Measurements from ENCODE around the gene NFYC.
"Not testable (repeated sequence)": the region's sequence is repeated elsewhere in the genome, so short reads cannot be mapped to it uniquely, and the experiment has no call there.

Gene NFYC

DNA sequence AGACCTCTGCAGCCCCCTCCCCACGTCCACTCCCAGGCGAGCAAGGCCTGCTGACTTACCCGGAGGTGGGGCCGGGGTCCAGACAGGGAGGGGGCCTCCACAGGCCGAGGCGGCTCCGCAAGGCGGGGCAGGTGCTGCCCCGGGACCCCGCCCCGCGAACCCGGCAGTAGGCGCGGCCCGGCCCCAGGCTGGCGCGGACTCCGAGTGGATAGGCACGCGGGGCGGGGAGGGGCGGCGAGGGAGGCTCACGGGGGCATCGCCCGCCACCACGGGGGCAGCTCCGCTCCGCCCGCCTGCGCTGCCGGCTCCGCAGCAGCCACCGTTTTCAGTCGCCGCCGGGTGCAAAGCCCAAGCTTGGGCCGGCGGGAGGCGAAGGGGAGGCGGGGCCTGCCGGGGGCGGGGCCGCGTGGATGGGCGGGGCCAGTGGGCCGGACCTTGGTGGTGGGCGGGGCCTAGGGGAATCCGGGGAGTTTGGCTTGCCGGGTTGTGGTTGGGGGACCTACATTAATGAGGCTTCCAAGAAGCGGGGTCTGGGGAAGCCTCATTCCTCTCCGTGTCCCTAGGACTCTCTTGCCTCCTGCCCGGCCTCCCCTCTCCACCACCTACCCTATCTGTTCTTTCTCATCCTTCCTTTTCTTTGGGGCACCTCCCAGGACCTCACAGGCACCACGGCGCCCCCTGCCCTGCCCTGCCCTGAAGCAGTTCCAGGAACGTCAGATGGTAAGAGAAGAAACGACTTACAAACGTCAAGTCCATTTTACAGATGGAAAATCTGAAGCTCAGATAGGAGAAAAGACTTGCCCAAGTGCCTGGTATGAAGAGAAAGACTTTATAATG lies 26.0 kb upstream of the NFYC start, which contains the start of gene RIMS3:
Gene RIMS3, minus strand, starts transcription at position 348 of the 837 bp plus-strand sequence. CDS start 23,757 bp downstream, outside the sequence.
- DNase-seq, result peak; percentile 88

DNA sequence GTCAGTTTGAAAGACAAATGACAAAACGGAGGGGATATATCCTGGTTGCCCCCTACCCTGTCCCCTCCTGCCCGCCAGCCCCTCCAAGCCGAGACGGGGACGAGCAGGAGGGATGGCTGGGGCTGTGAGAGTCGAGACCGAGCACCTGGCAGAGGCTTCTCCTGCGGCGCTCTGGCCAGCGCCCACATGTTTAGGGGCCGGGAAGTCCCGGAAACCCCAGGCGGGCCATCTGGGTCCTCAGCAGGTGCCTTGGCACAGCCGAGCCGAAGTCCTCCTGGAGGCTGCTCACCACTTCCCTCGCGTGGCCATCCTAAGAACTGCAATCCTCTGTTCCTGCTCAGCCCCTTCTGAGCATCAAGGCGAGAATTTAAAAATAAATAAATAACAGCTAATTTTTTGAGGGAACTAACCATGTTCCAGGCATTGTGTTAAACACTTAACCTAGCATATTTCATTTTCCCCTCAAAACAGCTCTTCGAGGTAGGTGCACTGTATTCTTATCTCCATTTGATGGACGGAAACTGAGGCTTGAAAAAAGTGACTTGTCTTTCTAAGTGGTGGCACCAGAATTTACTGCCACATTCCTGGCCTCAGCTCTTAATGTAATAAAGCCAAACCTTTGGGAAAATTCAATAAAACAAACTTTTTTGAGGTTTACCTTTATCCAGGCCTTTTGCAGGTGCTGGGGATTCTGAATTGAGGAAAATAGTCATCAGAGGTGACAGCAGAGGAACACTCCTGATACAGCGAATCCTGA lies 22.6 kb upstream of the NFYC start:
- peak; percentile 86 for DNase-seq

DNA sequence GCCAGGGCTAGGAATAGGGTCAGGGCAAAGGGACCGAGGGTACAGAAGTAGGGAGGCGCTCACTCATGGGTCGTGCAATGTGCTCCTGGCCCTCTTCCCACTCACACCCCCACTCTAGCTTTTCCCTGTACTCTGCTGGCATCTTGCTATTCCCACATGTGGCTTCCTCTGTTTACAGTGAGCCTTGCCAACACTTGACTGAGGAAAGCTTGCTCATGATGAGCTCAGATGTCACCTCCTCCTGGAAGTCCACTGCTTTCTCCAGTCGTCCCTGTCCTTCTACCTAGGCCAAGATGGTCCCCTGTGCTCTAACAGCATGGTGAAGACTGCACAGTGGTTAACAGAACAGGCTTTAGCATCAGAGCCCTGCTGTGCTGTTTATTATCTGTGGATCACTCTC lies 18.1 kb upstream of the NFYC start:
- DNase-seq, result no peak

DNA sequence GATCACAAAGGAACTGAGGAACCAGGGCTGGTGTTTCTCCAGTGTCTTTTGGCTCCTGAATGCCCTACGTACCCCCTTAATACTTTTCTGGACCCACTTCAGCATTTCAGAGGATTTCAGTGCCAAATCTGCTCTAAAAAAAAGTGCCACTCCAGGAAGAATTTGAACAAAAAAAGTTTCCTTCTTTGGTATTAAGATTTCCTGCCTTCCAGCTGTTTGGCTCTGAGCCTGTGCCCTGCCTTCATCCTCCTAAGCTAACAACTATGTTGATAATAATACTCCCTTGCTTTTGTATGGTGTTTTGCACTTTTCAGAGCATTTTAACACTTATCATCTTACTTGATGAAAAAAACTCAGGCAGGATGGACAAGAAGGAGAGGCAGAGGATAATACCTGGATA lies 15.0 kb upstream of the NFYC start:
- DNase-seq, result no peak

DNA sequence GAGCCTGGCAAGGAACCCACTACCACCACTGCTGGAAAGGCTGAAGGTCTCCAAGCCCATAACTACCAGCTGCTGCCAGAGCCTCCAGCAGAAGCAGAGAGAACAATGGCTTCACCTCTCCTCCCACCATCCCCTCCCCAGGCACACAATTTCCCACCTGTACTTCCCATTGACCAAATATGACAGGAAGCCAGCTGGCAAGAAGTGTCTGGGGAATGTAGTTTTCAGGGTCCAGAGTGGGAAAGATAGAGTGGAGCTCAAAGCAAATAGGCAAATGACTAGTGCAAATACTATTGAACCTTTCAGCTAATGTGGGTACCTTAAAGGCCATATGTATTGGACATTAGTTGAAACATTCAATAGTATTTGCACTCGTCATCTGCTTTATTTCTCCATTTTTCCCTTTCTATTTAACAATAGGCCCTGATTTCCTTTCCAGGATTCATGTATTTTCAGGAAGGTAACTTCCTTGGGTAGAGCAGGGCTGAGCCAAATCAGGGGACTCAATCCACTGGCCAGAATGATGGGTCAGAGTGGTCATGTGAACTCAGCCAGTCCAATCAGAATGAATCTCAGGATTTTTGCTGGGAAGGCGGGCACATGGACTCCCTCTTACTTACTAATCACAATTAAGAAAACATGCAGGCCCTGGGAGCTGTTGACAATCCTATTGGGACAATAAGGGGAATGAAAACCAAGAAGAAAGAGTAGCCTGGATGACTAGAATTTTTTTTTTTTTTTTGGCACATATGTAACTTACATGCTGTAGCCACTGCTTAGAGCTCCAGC lies 12.1 kb upstream of the NFYC start:
- no peak for DNase-seq

DNA sequence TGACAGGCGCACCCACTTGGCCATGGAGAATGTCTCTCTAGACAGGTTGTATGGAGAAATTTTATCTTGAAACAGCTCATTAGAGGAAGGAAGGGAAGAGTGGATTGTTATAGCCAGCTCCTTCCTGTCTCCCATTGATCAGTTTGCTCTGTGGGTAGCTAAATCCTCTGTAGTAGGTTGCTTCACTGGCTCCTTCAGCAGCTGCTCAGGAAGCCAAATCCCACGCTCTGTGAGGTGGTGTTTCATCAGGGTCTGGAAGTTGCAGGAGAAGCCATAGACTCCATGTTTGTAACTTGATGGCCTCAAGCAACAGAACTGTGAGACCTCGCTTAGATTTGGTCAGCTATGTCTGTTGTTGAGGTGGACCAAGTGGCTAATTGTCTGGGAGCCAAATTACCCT lies 6.8 kb upstream of the NFYC start:
- DNase-seq, result no peak

DNA sequence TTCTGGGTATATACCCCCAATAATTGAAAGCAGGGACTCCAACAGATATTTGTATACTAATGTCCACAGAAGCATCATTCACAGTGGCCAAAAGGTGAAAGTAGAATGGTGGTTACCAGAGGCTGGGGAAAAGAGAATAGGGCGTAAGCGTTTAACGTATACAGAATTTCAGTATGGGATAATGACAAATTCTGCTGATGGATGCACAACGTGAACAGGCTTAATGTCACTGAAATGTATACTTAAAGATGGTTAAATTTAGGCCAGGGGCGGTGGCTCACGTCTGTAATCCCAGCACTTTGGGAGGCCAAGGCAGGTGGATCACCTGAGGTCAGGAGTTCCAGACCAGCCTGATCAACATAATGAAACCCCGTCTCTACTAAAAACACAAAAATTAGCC lies 4.4 kb upstream of the NFYC start:
- DNase-seq, result no peak

DNA sequence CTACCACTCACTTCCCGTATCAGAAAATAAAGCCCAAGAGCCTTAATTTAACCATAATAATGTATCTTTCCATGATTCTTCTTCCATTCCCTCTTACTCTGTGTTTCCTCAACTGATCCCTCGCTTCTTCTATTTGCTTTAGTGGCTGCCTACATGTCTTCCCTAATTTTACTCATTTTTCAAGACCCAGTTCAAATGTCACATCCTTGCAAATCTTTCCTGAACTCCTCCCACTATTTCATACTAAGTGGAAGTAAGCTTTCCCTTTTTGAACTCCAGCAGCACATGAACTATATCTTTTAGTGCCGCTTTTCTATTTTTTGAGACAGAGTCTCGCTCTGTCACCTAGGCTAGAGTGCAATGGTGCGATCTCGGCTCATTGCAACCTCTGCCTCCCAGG lies 3.8 kb upstream of the NFYC start:
- no peak for DNase-seq

DNA sequence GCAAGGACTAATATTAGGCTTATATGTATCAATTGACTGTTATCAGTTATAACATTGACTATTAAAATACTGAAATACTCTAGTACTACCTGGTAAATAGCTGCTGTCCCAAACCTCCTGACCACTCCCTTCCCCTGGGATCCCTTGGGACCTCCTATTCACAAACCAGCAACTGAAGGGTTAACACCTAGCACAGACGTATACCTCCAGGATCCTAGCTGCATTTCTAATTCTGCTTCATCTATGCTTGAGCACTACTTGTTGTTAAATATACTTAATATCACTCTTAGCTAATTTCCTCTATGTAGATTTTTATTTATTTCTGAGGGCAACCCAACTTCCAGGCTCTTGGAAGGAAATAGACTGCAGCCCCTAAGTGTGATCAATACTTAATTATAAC lies 1.8 kb upstream of the NFYC start:
- DNase-seq, result no peak

DNA sequence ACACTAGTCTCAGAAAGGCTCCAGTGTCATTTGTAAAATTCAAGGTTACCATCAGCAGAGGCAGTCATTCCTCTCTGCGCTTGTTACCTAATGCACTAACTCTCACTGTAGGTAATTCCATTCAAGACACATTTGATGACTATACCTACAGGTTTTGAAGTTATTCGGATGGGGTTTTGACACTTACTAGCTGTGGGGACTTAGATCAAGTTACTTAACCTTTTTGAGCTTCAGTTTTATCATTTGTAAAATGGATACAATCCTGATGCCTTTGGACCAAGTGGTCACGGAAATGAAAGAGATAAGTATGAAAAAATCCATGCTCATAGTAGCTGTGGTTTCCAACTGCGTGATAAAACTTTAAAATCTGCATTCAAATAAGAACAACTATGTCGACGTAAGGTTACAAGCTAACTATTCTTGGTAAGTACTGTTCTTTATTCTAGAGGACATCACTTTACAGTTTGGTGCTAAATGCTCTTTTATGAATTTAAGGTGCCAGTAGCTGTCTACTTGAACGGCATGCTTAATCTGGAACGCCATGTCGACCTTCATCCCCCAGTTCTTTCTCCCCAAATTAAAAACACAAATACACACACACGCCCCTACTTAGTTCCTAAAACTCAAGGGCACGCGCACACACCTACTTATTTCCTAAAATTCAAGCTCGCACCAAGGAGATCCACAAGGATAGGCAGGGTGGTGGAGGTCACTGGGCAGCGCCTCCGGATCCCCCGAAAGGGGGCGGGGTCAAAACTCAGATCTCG lies 550 bp upstream of the NFYC start:
- peak; percentile 24 for DNase-seq

DNA sequence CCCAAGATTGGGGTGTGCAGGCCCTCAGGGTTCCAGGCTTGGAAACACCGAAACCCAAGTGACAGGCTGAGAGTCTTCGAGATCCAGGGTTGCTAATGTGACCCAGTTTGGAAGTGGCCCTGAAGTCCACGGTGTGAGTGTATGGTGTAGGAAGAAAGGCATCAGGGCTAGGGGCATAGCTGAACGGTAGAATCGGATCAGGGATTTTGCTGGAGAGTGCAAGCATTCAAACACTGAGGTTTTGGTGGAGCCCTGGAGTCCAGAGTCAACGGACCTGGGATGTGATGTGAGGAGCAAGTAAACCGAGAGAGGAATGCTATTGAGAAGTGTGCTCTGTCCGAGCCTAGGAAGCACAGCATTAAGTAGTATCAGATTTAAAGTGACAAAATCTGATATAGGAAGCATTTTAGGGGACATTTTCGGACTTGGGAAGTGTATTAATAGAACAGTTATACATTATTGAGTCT lies 958 bp downstream of the NFYC start:
- no peak for DNase-seq

DNA sequence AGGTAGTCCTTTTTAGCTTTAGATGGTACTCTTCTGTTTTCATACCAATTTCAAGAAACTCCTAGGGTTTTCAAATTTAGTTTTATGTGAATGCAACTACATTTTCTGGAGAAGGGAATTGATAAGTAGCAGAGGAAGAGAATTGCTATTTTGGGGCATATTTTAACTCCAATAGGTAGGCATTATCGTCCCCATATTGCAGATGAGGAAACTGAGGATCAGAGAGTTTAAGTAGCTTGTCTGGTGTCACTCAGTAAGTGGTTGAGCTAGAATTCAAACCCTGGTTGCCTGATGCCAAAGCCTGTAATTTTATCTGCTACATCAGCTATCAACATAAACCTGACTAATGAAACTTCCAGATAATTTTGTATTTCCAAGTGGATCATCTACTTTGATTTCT lies 1.9 kb downstream of the NFYC start:
- no peak for DNase-seq

DNA sequence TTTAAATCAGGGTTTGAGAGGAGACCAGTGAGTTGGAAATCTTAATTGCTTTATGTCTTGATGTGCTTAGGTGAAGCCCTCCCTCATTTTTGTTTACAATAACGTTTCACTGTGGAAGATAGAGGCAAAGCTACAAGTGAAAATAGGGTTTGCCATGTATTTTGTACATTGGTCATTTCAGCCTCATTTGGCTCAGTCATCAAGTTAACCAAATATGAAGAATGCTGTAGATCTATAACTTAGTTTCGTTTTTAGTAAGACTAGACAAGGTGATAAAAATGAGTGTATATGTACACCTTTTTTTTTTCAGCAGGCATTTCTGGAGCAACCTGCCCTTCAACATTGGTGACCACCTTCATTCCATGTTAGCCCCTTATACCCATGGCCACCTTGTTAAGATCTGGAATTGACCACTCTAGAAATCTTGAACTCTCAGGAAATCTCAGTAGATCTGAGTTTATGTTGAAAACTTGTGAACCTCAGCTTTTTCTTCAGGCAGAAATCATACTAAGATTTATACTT lies 2.9 kb downstream of the NFYC start:
- peak; percentile 22 for DNase-seq

DNA sequence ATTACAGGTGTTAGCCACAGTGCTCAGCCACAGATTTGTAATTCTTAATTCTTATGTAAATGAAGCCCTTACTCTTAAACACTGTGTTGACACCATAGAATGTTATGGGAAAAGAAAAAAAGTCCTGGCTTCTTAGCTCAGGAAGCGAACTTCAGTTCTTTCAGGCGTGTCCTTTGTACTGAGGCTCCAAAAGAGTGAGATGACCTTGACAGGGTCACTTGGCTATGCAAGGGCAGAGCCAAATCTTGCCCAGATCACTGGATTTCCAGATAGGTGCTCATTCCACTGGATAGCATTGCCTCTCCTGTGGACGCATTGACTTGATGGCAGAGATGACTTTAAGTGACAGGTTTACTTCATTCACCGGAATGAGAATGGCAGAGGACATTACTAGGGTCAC lies 4.8 kb downstream of the NFYC start:
- DNase-seq, result no peak

DNA sequence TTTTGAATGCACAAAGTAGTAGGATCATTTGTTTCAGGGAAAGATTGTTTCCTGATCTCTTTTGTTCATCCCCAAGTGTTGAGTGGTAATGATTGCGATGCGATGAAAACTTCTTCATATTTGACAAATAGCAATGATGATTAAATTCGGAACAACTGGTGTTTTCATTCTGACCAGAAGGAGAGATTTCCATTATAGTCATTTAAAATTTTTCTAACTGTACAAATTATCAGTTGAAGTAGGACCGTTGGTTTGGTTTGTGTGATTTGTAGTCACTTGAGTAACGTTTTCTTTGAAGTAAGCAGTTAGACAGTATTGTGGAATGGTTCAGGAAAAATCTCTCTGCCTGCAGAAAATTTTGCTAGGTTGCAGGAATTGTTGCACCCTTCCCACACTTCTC lies 5.9 kb downstream of the NFYC start:
- no peak for DNase-seq

DNA sequence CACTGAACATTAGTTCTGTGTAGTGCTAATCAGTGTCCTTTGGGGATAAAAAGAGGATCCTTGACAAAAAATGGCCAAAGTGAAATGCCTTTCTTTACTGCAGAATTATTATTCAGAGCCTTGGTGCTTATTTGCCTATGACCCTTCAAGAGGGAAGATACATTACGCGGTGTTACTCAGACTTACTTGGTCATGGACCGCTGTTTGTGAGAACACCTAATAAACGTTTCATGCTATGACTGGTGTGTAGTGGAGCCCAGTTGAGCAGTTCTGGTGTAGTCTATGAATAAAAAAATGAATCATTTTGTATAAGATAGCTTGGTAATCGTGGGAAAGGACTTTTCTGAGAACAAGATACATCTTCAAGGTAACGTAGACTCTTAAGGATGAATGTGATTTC lies 8.3 kb downstream of the NFYC start:
- DNase-seq, result no peak

DNA sequence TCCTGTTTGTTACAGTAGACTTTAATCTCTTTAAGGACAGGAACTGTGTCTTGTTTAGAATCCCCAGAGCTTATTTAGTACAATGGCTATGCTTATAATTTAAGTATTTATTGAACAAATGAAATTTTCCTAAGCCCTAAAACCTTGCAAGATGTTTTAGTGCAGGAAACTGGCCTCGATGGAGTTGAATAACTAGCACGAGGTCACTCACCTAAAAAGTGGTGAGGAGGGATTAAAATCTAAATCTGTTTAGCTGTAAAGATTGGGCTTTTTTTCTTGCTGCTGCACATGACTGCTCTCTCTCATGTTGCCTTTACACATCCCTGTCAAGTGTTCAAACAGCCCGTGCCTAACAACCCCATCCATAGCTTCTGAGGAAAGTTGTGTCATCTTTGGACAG lies 10.2 kb downstream of the NFYC start:
- DNase-seq, result no peak

DNA sequence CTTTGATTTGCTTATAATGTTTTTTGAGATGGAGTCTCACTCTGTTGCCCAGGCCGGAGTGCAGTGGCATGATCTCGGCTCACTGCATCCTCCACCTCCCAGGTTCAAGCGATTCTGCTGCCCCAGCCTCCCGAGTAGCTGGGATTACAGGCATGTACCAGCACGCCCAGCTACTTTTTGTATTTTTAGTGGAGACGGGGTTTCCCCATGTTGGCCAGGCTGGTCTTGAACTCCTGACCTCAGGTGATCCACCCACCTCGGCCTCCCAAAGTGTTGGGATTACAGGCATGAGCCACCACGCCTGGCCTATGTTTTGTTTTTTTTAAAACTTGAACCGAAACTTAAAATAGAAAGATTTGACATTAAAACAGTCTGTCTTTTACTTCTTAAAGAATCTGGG lies 11.3 kb downstream of the NFYC start:
- DNase-seq, result not testable (repeated sequence)

DNA sequence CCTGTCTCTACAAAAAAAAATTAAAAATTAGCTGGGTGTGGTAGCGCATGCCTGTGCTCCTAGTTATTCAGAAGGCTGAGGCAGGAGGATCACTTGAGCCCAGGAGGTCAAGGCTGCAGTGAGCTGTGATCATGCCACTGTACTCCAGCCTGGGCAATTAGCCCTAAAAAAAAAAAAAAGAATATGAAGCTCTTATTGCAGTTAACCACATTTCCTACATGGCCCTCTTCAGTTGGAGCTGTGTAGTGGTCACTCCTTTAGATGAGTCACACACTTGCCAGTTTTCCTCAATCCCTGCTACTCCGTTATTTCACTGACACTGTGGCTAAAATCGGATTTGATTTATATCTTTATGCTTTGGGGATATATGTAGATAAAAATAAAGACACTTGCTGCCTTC lies 11.8 kb downstream of the NFYC start:
- DNase-seq, result no peak

DNA sequence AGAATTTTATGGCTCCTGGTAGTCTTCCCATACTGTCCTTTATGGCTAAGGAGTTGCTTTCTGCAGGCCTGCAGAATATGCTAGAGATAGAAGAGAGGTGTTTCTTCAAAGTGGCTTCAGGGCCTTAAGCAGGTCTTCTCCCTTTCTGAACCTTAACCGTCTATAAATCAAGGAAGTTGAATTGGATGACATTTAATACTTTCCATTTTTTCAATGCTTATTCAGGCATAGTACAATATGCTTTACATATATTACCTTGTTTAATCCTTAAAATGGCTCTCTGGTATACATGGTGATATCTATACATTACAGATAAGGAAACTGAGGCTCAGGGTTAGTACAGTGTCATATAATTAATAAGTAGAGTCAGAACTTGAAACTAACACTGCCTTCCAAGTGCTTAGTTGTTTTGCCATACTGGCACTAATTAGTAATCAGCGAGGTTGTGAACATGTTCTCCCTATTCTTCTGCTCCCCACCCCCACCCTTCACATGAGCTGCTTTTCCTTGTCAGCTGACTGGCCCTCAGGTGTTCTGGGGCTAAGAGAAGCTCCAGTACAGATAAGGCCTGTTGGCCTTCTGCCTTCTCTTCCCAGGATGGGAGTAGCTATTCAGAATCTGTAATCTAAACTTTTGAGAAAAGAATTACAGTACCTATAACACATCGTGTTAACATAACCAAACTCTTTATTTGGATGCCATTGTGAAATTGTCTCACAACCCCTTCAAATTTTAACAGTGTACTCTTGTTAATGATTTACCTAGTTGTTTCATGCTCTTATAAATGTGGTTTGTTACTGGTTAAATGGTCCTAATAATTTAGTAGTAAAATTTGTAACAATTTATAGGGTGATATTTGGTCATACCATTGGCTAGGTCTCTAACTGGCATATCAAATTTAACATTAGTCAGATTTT lies 13.6 kb downstream of the NFYC start:
- no peak for DNase-seq

DNA sequence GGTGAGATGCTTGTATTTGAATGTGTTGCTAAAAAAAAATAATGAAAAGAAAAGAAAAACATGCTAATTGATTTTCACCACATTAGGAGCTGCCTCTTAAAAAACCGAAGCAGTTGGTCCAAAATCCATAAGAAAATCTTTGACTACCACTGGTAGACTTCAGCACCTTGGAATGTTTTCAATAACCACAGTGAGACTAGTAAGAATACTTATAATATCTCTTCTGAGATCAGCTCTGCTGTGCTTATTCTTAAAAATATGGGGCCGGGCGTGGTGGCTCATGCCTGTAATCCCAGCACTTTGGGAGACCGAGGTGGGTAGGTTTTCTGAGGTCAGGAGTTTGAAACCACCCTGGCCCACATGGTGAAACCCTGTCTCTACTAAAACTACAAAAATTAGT lies 15.1 kb downstream of the NFYC start:
- no peak for DNase-seq
